ENCODE data around the gene CRYBG3. TPM values are rescaled to one million over a fixed set of nuclear protein-coding genes. Genes with fewer than 3 reads are reported as not detected.

Gene CRYBG3
- total RNA-seq, 1 donor from 2014 or later, result 6.5 TPM

DNA sequence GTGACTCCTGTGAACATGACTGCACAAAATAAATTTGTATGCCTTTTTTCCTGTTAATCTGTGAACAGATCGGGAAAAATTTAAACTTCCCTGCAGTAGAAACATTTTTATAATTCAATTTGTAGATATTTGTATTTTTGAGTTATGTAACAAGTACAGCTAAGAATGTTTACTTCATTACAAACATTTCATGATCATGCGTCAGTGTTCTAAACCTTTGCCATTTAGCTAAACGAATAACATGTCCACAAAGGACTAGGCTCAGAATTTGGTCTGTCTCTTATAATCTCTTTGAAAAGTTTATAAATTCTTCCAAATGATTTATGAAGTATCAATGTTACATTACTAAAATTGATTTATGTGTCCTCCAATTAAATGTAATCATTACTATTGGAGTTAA, 17.3 kb upstream of the CRYBG3 start:
- no peak overlapping the region for H3K27ac Mint-ChIP-seq (ENCODE audit: unreplicated experiment)
- TF ChIP-seq, protein P1, sequence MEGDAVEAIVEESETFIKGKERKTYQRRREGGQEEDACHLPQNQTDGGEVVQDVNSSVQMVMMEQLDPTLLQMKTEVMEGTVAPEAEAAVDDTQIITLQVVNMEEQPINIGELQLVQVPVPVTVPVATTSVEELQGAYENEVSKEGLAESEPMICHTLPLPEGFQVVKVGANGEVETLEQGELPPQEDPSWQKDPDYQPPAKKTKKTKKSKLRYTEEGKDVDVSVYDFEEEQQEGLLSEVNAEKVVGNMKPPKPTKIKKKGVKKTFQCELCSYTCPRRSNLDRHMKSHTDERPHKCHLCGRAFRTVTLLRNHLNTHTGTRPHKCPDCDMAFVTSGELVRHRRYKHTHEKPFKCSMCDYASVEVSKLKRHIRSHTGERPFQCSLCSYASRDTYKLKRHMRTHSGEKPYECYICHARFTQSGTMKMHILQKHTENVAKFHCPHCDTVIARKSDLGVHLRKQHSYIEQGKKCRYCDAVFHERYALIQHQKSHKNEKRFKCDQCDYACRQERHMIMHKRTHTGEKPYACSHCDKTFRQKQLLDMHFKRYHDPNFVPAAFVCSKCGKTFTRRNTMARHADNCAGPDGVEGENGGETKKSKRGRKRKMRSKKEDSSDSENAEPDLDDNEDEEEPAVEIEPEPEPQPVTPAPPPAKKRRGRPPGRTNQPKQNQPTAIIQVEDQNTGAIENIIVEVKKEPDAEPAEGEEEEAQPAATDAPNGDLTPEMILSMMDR (conservative IDR thresholded peaks at IDR 0.05), result no peak
- no peak for DNase-seq (ENCODE audit: low read depth, low spot score)
- H3K9me3 Mint-ChIP-seq, result no peaks in the 10 kb centered on the region
- H3K36me3 Mint-ChIP-seq (ENCODE audit: low read depth), result peaks cover 2% of the 10 kb centered on the region
- H3K27me3 Mint-ChIP-seq (ENCODE audit: low read depth), result no peaks in the 10 kb centered on the region
- no peaks in the 10 kb centered on the region for H3K4me1 Mint-ChIP-seq
- no peak overlapping the region for H3K4me3 Mint-ChIP-seq

DNA sequence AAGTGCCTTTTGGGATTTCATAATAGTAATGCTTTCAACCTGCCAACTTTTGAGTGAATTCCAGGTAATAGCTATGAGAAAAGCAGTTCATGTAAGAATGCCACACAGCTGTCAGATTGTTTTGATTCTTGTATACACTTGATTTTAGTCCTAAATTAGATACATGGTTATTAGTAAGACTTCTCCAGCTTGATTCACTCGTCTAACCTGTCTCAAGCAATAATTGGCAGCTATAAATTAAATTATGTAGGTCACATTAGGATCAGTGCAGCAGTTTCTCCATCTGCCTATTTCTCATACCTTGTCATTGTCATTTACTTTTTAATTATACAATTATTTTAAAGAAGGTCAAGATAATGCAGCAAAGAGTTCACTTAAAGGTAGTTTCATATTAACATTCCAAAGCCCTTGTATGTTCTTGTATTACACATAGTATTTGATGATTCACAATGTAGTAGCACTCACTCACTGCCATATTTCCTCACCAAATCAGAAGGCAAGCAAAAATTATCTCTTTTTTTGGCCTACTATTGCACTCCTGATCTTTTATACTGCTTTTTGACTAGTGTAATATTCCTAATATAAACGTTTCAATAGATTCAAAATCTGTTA, 10.9 kb upstream of the CRYBG3 start:
- Mint-ChIP-seq H3K4me1 (no peaks in the 10 kb centered on the region), H3K36me3 (ENCODE audit: low read depth) (no peaks in the 10 kb centered on the region), H3K27ac (ENCODE audit: unreplicated experiment) (no peak overlapping the region), H3K9me3 (no peaks in the 10 kb centered on the region), H3K27me3 (ENCODE audit: low read depth) (no peaks in the 10 kb centered on the region), H3K4me3 (no peak overlapping the region)
- TF ChIP-seq, protein P1 (conservative IDR thresholded peaks at IDR 0.05), result no peak
- DNase-seq (ENCODE audit: low read depth, low spot score), result no peak

DNA sequence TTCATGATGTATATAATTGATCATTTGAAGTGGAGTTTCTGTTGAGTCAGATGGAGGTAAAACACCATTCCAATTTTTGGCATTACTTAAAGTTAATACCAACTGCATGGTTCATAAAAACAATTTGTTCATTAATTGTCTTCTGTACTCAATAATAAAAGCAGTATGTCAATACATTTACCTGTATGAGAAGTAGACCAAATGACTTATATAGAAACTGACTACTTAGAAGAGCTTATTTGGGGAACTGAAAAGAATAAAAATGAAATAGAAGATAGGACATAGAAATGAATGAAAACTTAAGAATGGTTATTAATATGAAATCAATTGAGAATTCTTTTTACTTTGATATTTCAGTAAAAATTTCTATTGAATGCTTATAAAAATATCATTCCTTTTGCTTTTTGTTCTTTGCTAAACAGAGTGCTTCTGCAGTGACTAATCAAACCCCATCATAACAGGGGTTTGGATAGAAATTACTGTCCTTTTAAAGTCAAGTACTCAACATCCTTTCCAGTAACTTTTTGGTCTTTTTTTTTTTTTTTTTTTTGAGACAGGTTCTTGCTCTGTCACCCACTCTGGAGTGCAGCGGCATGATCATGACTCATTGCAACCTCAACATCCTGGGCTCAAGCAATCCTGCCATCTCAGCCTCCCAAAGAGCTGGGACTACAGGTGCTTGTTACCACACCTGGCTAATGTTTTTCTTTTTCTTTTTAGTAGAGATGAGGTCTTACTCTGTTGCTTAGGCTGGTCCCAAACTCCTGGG, 6.5 kb upstream of the CRYBG3 start:
- Mint-ChIP-seq H3K36me3 (ENCODE audit: low read depth) (no peaks in the 10 kb centered on the region), H3K9me3 (no peaks in the 10 kb centered on the region)
- TF ChIP-seq, protein P1 (conservative IDR thresholded peaks at IDR 0.05), result no peak

DNA sequence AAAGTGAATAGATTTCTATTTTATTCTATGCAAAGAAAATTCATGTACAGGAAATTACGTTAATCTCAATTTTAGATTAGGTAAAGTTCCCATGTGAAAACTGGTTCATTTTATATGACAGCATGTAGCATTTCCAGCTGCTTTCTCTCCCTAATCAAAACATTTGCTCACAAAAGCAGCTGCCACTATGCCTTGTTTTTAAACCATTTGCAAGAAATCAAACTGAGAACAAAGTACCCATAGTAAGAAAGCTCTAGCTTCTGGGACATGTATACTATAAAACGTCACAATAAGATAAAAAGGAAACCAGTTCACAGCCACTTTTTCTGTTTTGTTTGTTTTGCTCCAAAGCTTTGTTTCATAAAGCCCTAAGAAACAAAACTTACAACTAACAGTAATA, 5.0 kb upstream of the CRYBG3 start:
- Mint-ChIP-seq H3K4me3 (no peak overlapping the region), H3K27ac (ENCODE audit: unreplicated experiment) (no peak overlapping the region), H3K4me1 (peaks cover 9% of the 10 kb centered on the region), H3K9me3 (no peaks in the 10 kb centered on the region), H3K27me3 (ENCODE audit: low read depth) (peaks cover 38% of the 10 kb centered on the region), H3K36me3 (ENCODE audit: low read depth) (no peaks in the 10 kb centered on the region)
- no peak for DNase-seq (ENCODE audit: low read depth, low spot score)
- TF ChIP-seq, protein P1 (conservative IDR thresholded peaks at IDR 0.05), result no peak

More for the DNA sequence above, 6.5 kb upstream of the CRYBG3 start:
- peaks cover 4% of the 10 kb centered on the region for H3K4me1 Mint-ChIP-seq
- no peak overlapping the region for H3K27ac Mint-ChIP-seq (ENCODE audit: unreplicated experiment)
- DNase-seq (ENCODE audit: low read depth, low spot score), result no peak
- peaks cover 24% of the 10 kb centered on the region for H3K27me3 Mint-ChIP-seq (ENCODE audit: low read depth)
- no peak overlapping the region for H3K4me3 Mint-ChIP-seq

DNA sequence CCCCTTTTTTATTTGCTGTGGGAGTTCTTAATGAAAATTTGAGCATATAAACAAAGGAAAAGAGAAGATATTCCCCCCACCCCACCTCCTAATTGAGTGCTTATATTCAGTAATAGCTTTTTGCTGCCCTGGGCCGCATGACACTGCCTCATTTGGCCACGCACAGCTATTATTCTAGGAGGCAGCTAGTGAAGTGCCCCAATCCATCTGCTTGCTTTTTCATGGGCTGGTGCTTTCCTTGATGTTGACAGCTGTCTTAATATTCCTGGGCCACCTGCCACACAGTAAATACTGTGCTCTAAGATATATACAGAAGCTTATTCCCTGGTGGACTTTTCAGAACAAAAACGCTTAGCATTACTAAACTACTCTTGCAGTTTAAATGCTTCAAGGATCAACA, 3.8 kb upstream of the CRYBG3 start:
- DNase-seq (ENCODE audit: low read depth, low spot score), result no peak
- Mint-ChIP-seq H3K9me3 (no peaks in the 10 kb centered on the region), H3K4me3 (no peak overlapping the region), H3K4me1 (peaks cover 11% of the 10 kb centered on the region), H3K27me3 (ENCODE audit: low read depth) (peaks cover 45% of the 10 kb centered on the region), H3K36me3 (ENCODE audit: low read depth) (no peaks in the 10 kb centered on the region), H3K27ac (ENCODE audit: unreplicated experiment) (no peak overlapping the region)
- TF ChIP-seq, protein P1 (conservative IDR thresholded peaks at IDR 0.05), result no peak
